Trophoblast cell (in vitro differentiated cells and primary cell): ENCODE results near the gene EDAR.

Experiments
- DNase-seq, 2 donors: peaks; one replicate each; pipeline ENCODE4 v3.0.0-alpha.2; 2016
- H2AFZ ChIP-seq: 2 replicates; pipeline ENCODE4 v1.6.1; 2013; ENCODE audit warnings: low read length, moderate library complexity, mild to moderate bottlenecking; ENCODE audit not compliant: insufficient read depth, poor library complexity
- H2AK5ac ChIP-seq: 2 replicates; pipeline ENCODE4 v1.6.1; 2013; ENCODE audit warnings: mild to moderate bottlenecking, low read length
- H2BK120ac ChIP-seq: 2 replicates; pipeline ENCODE4 v1.6.1; 2013; ENCODE audit warnings: low read length, mild to moderate bottlenecking, moderate library complexity; ENCODE audit not compliant: insufficient read depth, poor library complexity
- H2BK12ac ChIP-seq: 2 replicates; pipeline ENCODE4 v1.6.1; 2013; ENCODE audit warnings: mild to moderate bottlenecking, low read length, moderate library complexity
- H2BK5ac ChIP-seq: 2 replicates; pipeline ENCODE4 v1.6.1; 2013; ENCODE audit warnings: low read length, low read depth, moderate library complexity, mild to moderate bottlenecking; ENCODE audit not compliant: poor library complexity
- H3K14ac ChIP-seq: 2 replicates; pipeline ENCODE4 v1.6.1; 2013; ENCODE audit warnings: mild to moderate bottlenecking, low read length
- H3K18ac ChIP-seq: 2 replicates; pipeline ENCODE4 v1.6.1; 2013; ENCODE audit warnings: mild to moderate bottlenecking, low read length
- H3K23ac ChIP-seq: 2 replicates; pipeline ENCODE4 v1.6.1; 2013; ENCODE audit warnings: low read length
- H3K27ac ChIP-seq: 2 replicates; pipeline ENCODE4 v1.5.1; 2013; ENCODE audit warnings: low read depth, mild to moderate bottlenecking, inconsistent platforms, low read length, moderate library complexity
- H3K27me3 ChIP-seq: 2 replicates; pipeline ENCODE4 v1.6.1; 2013; ENCODE audit warnings: inconsistent platforms, mild to moderate bottlenecking, low read length, moderate library complexity; ENCODE audit not compliant: insufficient read depth
- H3K36me3 ChIP-seq, 2 experiments: 1 replicate in 1 of 2; 2 replicates in 1 of 2; pipeline ENCODE4 v1.6.1; 2013; ENCODE audit warnings: low read length in 2 of 2, mild to moderate bottlenecking in 2 of 2, moderate library complexity in 1 of 2; ENCODE audit not compliant: insufficient read depth in 2 of 2, control insufficient read depth in 1 of 2
- H3K4ac ChIP-seq: 2 replicates; pipeline ENCODE4 v1.6.1; 2013; ENCODE audit warnings: low read depth, mild to moderate bottlenecking, low read length, moderate library complexity
- H3K4me1 ChIP-seq, 2 experiments: 1 replicate in 1 of 2; 2 replicates in 1 of 2; pipeline ENCODE4 v1.6.1; 2013; ENCODE audit warnings: low read length in 2 of 2, mild to moderate bottlenecking in 2 of 2, moderate library complexity in 1 of 2; ENCODE audit not compliant: insufficient read depth in 2 of 2, control insufficient read depth in 1 of 2
- H3K4me2 ChIP-seq: 2 replicates; pipeline ENCODE4 v1.6.1; 2013; ENCODE audit warnings: inconsistent platforms, mild to moderate bottlenecking, low read length, moderate library complexity
- H3K4me3 ChIP-seq: 2 replicates; pipeline ENCODE4 v1.5.1; 2013; ENCODE audit warnings: mild to moderate bottlenecking, low read depth, low read length, inconsistent platforms
- H3K79me1 ChIP-seq: one replicate; pipeline ENCODE4 v1.6.1; 2013; ENCODE audit warnings: low read length
- H3K79me2 ChIP-seq: 2 replicates; pipeline ENCODE4 v1.6.1; 2013; ENCODE audit warnings: low read length, mild to moderate bottlenecking; ENCODE audit not compliant: control insufficient read depth, insufficient read depth, poor library complexity
- H3K9ac ChIP-seq: 2 replicates; pipeline ENCODE4 v1.6.1; 2013; ENCODE audit warnings: mild to moderate bottlenecking, low read length
- H3K9me3 ChIP-seq: 2 replicates; pipeline ENCODE4 v1.6.1; 2013; ENCODE audit warnings: low read depth, mild to moderate bottlenecking, control low read depth, inconsistent platforms, low read length; ENCODE audit not compliant: insufficient read depth
- H4K12ac ChIP-seq: 2 replicates; pipeline ENCODE4 v1.6.1; 2013; ENCODE audit warnings: low read depth, mild to moderate bottlenecking, low read length, moderate library complexity
- H4K8ac ChIP-seq: 2 replicates; pipeline ENCODE4 v1.6.1; 2013; ENCODE audit warnings: low read depth, mild to moderate bottlenecking, low read length, moderate library complexity
- H4K91ac ChIP-seq: one replicate; pipeline ENCODE4 v1.6.1; 2013; ENCODE audit warnings: low read depth, mild to moderate bottlenecking, low read length, moderate library complexity
- WGBS: extraction: QIAGEN DNeasy Blood & Tissue Kit; methylation state at CpG from one replicate; pipeline ENCODE4 v1.1.7; 2013; ENCODE audit warnings: missing lambda C conversion rate; ENCODE audit not compliant: insufficient read length, insufficient coverage; ENCODE audit errors: extremely low coverage; 5-methylcytosine and 5-hydroxymethylcytosine counted together

EDAR gene

DNA sequence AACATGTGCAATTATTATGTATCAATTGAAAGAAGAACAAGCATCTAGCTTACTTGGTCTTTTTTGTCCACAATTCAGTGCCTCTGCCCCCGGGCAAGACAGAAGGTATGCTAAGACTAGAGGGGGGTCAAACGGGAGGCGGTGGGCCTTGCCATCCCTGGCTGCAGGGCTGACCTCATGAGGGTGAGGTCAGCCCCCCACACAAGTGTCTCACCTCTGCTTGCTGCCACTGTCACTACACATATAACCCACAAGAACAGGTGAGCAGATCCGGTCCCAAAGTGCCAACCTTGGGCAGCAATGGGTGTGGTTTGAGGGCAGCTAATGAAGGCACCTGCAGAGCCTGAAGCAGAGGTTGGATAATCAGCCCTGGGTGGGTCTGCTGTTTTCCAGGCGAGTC lies 71.5 kb downstream of the EDAR start:
- no peak overlapping the region for H2BK12ac ChIP-seq
- no peak overlapping the region for H2AFZ ChIP-seq
- H3K4me3 ChIP-seq = no peak overlapping the region
- no peak overlapping the region for H3K4me2 ChIP-seq
- no peak overlapping the region for H3K4ac ChIP-seq
- H3K79me1 ChIP-seq = no peaks in the 10 kb centered on the region
- no peak overlapping the region for H2AK5ac ChIP-seq
- no peak overlapping the region for H4K8ac ChIP-seq
- H2BK120ac ChIP-seq = no peak overlapping the region
- no peak overlapping the region for H3K18ac ChIP-seq
- H3K9me3 ChIP-seq = no peaks in the 10 kb centered on the region
- H3K36me3 ChIP-seq = no peaks in the 10 kb centered on the region
- no peak overlapping the region for H3K14ac ChIP-seq
- H3K23ac ChIP-seq = no peak overlapping the region
- no peak overlapping the region for H3K27ac ChIP-seq
- no peak overlapping the region for H2BK5ac ChIP-seq
- no peak overlapping the region for H4K91ac ChIP-seq
- H3K27me3 ChIP-seq = no peaks in the 10 kb centered on the region
- WGBS = no CpG with 5 or more reads among the region's 5 CpGs
- H3K9ac ChIP-seq = no peak overlapping the region
- H4K12ac ChIP-seq = no peak overlapping the region
- H3K79me2 ChIP-seq = no peaks in the 10 kb centered on the region
- DNase-seq = no peak
- peaks cover 0 to 2% of the 10 kb centered on the region in 2 experiments for H3K4me1 ChIP-seq

DNA sequence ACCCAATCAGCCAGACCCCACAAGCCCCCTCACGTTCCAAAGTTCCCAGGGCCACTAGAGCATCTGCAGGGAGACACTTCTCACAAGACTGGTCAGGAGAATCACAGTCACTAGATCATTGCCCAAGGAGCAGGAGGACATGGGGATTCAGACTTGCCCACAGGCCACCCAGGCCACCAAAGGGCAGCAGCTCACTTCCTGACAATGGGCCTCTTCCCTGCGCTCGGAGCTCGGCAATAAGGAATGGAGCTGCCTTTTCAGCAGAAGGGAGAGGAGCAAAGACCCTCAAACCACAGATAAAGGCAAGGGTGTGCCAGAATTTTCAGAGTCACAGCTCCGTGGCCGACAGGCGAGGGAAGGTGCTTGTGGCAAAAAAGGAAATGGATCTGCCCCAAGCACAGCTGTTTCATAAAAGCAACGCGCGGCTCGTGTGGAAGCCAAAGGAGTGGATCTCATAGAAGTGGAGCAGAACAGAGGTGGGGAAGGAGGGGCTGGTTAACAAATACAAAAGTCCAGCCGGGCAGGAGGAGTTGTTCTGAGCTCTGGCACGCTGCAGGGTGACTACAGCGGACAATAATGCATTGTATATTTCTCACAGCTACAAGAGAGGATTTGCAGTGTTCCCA lies 72.1 kb downstream of the EDAR start:
- no peaks in the 10 kb centered on the region for H3K9me3 ChIP-seq
- no peak overlapping the region for H2AFZ ChIP-seq
- H2BK120ac ChIP-seq = no peak overlapping the region
- no peak overlapping the region for H4K8ac ChIP-seq
- H3K36me3 ChIP-seq = no peaks in the 10 kb centered on the region
- no peak overlapping the region for H2BK12ac ChIP-seq
- no peak overlapping the region for H3K4ac ChIP-seq
- H4K91ac ChIP-seq = no peak overlapping the region
- H2AK5ac ChIP-seq = no peak overlapping the region
- DNase-seq = peak in 1 of 2 donors; percentile 33
- WGBS = no CpG with 5 or more reads among the region's 14 CpGs
- no peak overlapping the region for H3K4me3 ChIP-seq
- no peak overlapping the region for H2BK5ac ChIP-seq
- no peaks in the 10 kb centered on the region for H3K4me1 ChIP-seq
- no peak overlapping the region for H3K14ac ChIP-seq
- H3K18ac ChIP-seq = no peak overlapping the region
- no peak overlapping the region for H3K27ac ChIP-seq
- H3K79me2 ChIP-seq = no peaks in the 10 kb centered on the region
- H3K23ac ChIP-seq = no peak overlapping the region
- no peaks in the 10 kb centered on the region for H3K27me3 ChIP-seq
- H3K9ac ChIP-seq = no peak overlapping the region
- H4K12ac ChIP-seq = no peak overlapping the region
- no peaks in the 10 kb centered on the region for H3K79me1 ChIP-seq
- H3K4me2 ChIP-seq = no peak overlapping the region

DNA sequence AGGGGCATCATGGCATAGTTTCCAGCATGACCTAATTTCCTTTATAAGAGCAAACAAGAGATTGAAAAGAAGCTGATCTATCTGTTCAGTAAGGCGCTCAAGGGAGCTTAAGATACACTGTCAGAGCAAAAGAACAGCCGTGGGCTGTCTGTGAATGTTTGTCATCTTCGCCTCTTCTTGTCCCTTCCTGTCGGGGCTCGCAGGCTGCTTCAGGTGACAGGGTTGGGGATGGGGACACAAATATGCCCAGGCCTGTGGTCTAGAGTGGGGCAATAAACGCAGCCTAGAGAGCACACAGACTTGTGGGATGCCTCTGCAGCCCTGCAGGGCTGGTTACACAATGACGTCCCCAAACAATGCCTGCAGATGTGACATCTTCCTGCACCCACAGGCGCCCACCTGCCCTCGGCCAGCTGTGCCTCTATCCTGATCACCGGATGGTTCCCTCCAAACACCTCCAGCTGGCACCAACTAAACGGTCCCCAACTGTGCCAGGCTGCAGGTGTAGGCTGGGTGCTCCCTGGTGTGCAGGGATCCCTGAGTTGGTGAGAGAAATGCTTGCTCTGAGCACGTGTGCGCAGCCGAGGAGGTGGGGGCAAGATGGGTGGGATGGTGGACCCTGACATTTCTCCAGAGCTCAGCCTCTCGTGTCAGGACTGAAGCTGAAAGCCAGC lies 72.8 kb downstream of the EDAR start:
- H3K79me1 ChIP-seq = no peaks in the 10 kb centered on the region
- no peak overlapping the region for H4K8ac ChIP-seq
- no peak overlapping the region for H3K9ac ChIP-seq
- H3K14ac ChIP-seq = no peak overlapping the region
- no peak overlapping the region for H3K23ac ChIP-seq
- H4K12ac ChIP-seq = no peak overlapping the region
- DNase-seq = no peak
- no peak overlapping the region for H3K4ac ChIP-seq
- WGBS = no CpG with 5 or more reads among the region's 15 CpGs
- no peak overlapping the region for H3K18ac ChIP-seq
- H3K4me3 ChIP-seq = no peak overlapping the region
- no peak overlapping the region for H4K91ac ChIP-seq
- H3K9me3 ChIP-seq = no peaks in the 10 kb centered on the region
- H3K4me2 ChIP-seq = no peak overlapping the region
- H3K27ac ChIP-seq = no peak overlapping the region
- H2AK5ac ChIP-seq = no peak overlapping the region
- H2AFZ ChIP-seq = no peak overlapping the region
- H2BK5ac ChIP-seq = no peak overlapping the region
- no peaks in the 10 kb centered on the region for H3K4me1 ChIP-seq
- H3K36me3 ChIP-seq = no peaks in the 10 kb centered on the region
- no peaks in the 10 kb centered on the region for H3K79me2 ChIP-seq
- H2BK12ac ChIP-seq = no peak overlapping the region
- no peak overlapping the region for H2BK120ac ChIP-seq
- H3K27me3 ChIP-seq = no peaks in the 10 kb centered on the region

DNA sequence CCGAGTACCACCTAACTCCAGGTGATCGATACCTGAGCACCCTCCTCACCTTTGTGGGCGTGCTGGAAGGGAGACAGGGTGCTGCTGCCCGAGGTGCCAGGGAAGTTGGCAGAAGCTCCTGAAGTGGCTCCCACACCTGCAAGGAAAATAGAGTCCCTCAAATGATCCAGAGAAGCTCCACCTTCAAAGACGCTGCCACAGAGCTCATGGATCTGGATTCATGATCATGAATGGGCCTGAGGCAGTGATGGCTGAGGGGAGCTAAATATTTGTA lies 76.5 kb downstream of the EDAR start:
- Histone ChIP-seq H3K79me2 (no peaks in the 10 kb centered on the region), H4K12ac (no peak overlapping the region), H3K18ac (no peak overlapping the region), H4K8ac (no peak overlapping the region), H3K14ac (no peak overlapping the region), H2AK5ac (no peak overlapping the region), H3K4ac (no peak overlapping the region), H2BK12ac (no peak overlapping the region), H3K4me3 (no peak overlapping the region), H3K9me3 (no peaks in the 10 kb centered on the region), H3K23ac (no peak overlapping the region), H3K27me3 (no peaks in the 10 kb centered on the region), H3K27ac (no peak overlapping the region), H2BK120ac (no peak overlapping the region), H2BK5ac (no peak overlapping the region), H3K79me1 (no peaks in the 10 kb centered on the region), H3K4me2 (no peak overlapping the region), H4K91ac (no peak overlapping the region), H3K4me1 (no peaks in the 10 kb centered on the region), H3K36me3 (no peaks in the 10 kb centered on the region), H3K9ac (no peak overlapping the region), H2AFZ (no peak overlapping the region)
- WGBS = no CpG with 5 or more reads among the region's 5 CpGs
- no peak for DNase-seq
